Vagina (tissue), 2 donors: Measurements from ENCODE around the gene FEV.

Source experiments
- POLR2AphosphoS5 ChIP-seq, 2 donors: sonication (generic); formaldehyde crosslinking; IDR thresholded peaks; one replicate each; pipeline ENCODE4 v1.9.0; 2017; ENCODE audit warnings: antibody characterized with exemption in 2 of 2, mild to moderate bottlenecking in 2 of 2, low read depth in 1 of 2; ENCODE audit not compliant: insufficient read depth in 1 of 2
- TF ChIP-seq, protein P1 (sequence below), 3 experiments: fragments of 450-650 bp in 2 of 3; fragments of 200-600 bp in 1 of 3; sonication (generic) in 1 of 3; IDR thresholded peaks; one replicate each; pipeline ENCODE4 v1.5.1; 2017 to 2019; ENCODE audit warnings: antibody characterized with exemption in 3 of 3, mild to moderate bottlenecking in 2 of 3, moderate library complexity in 2 of 3

- TF ChIP-seq, protein P1, sequence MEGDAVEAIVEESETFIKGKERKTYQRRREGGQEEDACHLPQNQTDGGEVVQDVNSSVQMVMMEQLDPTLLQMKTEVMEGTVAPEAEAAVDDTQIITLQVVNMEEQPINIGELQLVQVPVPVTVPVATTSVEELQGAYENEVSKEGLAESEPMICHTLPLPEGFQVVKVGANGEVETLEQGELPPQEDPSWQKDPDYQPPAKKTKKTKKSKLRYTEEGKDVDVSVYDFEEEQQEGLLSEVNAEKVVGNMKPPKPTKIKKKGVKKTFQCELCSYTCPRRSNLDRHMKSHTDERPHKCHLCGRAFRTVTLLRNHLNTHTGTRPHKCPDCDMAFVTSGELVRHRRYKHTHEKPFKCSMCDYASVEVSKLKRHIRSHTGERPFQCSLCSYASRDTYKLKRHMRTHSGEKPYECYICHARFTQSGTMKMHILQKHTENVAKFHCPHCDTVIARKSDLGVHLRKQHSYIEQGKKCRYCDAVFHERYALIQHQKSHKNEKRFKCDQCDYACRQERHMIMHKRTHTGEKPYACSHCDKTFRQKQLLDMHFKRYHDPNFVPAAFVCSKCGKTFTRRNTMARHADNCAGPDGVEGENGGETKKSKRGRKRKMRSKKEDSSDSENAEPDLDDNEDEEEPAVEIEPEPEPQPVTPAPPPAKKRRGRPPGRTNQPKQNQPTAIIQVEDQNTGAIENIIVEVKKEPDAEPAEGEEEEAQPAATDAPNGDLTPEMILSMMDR (IDR thresholded peaks at IDR 0.05): no peak
- TF ChIP-seq POLR2AphosphoS5 (IDR thresholded peaks at IDR 0.05; ENCODE audit: insufficient read depth in 1 of 2, low read depth in 1 of 2): no peak
These were observed 23.1 kb downstream of the FEV start for GRCh38 chr2:218961651-218962570.
